HepG2 (cell line): ENCODE data around the gene PJA2. TPM values are rescaled to one million over a fixed set of nuclear protein-coding genes. Genes with fewer than 3 reads are reported as not detected.
"Not testable (repeated sequence)": the region's sequence is repeated elsewhere in the genome, so short reads cannot be mapped to it uniquely, and the experiment has no call there.

ENCODE experiments used
- ATAC-seq: fragments of 200-7000 bp; cut with Tn5 transposase; 3 replicates; pipeline ENCODE4 v1.9.1; 2020; ENCODE audit warnings: mild to moderate bottlenecking, moderate library complexity
- BruUV-seq: library from RNA; stranded (reverse); fragments of 400-500 nt; replicated peaks from 2 replicates; lab custom pipeline; 2021; lab: Mats Ljungman, UMichigan
- CTCF ChIA-PET: fragments of 300-600 bp; formaldehyde crosslinking; extraction: SDS; loops from one replicate; lab custom pipeline; 2021; ENCODE audit warnings: low total read pairs, inconsistent platforms, low intra/inter-chr PET ratio; lab: Yijun Ruan, JAX
- POLR2A ChIA-PET: fragments of 350-600 bp; sonication (Branson Sonifier 250); formaldehyde crosslinking; loops from one replicate; lab custom pipeline; 2020; ENCODE audit warnings: antibody characterized with exemption, inconsistent platforms; lab: Yijun Ruan, JAX
- DNase-seq: peaks from one replicate; pipeline ENCODE4 v3.0.0-alpha.2; 2015; ENCODE audit warnings: low spot score
- FAIRE-seq: peaks from 3 replicates; lab custom pipeline; 2011; peaks lifted over from hg19 to GRCh38; lab: Jason Lieb, UNC
- H2AFZ ChIP-seq: one replicate; pipeline ENCODE4 v1.6.1; 2011; ENCODE audit warnings: low read length, inconsistent platforms
- H3K27ac ChIP-seq: fragments of 300-600 bp; 3 replicates; pipeline ENCODE4 v1.8.0; 2011; ENCODE audit warnings: mixed run types, mild to moderate bottlenecking, mixed read lengths, low read length, inconsistent platforms; ENCODE audit not compliant: insufficient read depth; ENCODE audit errors: extremely low read length
- H3K27me3 ChIP-seq, 2 experiments: fragments of 200-600 bp in 1 of 2; 2 replicates in 1 of 2; 3 replicates in 1 of 2; pipeline versions ENCODE4 v1.6.0 to v1.8.0; 2011; ENCODE audit warnings: low read length in 2 of 2, mild to moderate bottlenecking in 2 of 2, moderate library complexity in 2 of 2, inconsistent platforms in 1 of 2; ENCODE audit not compliant: insufficient read depth in 2 of 2, control insufficient read depth in 1 of 2
- H3K36me3 ChIP-seq, 2 experiments: fragments of 200-600 bp in 1 of 2; replicated peaks in 1 of 2; 2 replicates in 1 of 2; 3 replicates in 1 of 2; pipeline versions ENCODE4 v1.5.1 to v1.8.0; 2011; ENCODE audit warnings: low read length in 2 of 2, inconsistent platforms in 1 of 2; ENCODE audit not compliant: insufficient read depth in 2 of 2, control insufficient read depth in 1 of 2
- H3K4me1 ChIP-seq: 2 replicates; pipeline ENCODE4 v1.5.1; 2012; ENCODE audit warnings: low read length, inconsistent platforms; ENCODE audit not compliant: insufficient read depth
- H3K4me2 ChIP-seq: 2 replicates; pipeline ENCODE4 v1.6.0; 2011; ENCODE audit warnings: low read depth, low read length, inconsistent platforms
- H3K4me3 ChIP-seq, 3 experiments: fragments of 200-600 bp in 1 of 3; sonication (generic), shearing (Covaris generic) in 1 of 3; replicated peaks in 1 of 3; 2 replicates each; pipeline ENCODE4 v1.5.1; 2011 to 2016; ENCODE audit warnings: low read length in 3 of 3, inconsistent platforms in 2 of 3, low read depth in 2 of 3, mild to moderate bottlenecking in 2 of 3, control low read depth in 1 of 3, mixed read lengths in 1 of 3; ENCODE audit not compliant: insufficient read depth in 1 of 3
- H3K79me2 ChIP-seq: one replicate; pipeline ENCODE4 v1.6.1; 2011; ENCODE audit warnings: low read length, inconsistent platforms; ENCODE audit not compliant: insufficient read depth
- H3K9ac ChIP-seq: 2 replicates; pipeline ENCODE4 v1.6.0; 2011; ENCODE audit warnings: mild to moderate bottlenecking, low read depth, low read length, inconsistent platforms; ENCODE audit not compliant: insufficient read depth
- H3K9me3 ChIP-seq: 2 replicates; pipeline ENCODE4 v1.5.1; 2012; ENCODE audit warnings: mild to moderate bottlenecking, low read length
- H4K20me1 ChIP-seq: 2 replicates; pipeline ENCODE4 v1.6.0; 2011; ENCODE audit warnings: inconsistent platforms, mild to moderate bottlenecking, low read length, moderate library complexity; ENCODE audit not compliant: insufficient read depth
- WGBS: methylation state at CpG from one replicate; pipeline ENCODE4 v1.1.6; 2017; ENCODE audit warnings: low lambda C conversion rate; 5-methylcytosine and 5-hydroxymethylcytosine counted together
- in situ Hi-C: cut with HindIII; loops from 2 replicates; pipeline ENCODE4 v1.10.0; 2017; ENCODE audit warnings: low pct_unique_long_range_greater_than_20kb; ENCODE audit not compliant: extremely low pct_ligation_motif_present
- intact Hi-C: fragments of 100-400 bp; cut with micrococcal nuclease; formaldehyde crosslinking; loops from one replicate; pipeline ENCODE4 v1.10.0; 2022; ENCODE audit not compliant: unreplicated experiment
- polyA plus RNA-seq, 8 experiments: library from polyadenylated mRNA; depleted of rRNA in 3 of 8; stranded (reverse) in 7 of 8; unstranded in 1 of 8; fragments of >200 nt; fragmentation: Illumina TruSeq in 4 of 8; extraction: Trizol in 4 of 8; gene quantifications; 2 replicates each; pipeline versions ENCODE4 v1.2.1 to v1.2.3, GENCODE V29; 2011 to 2016; ENCODE audit warnings: low read depth in 4 of 8, missing spikeins in 1 of 8, mixed read lengths in 1 of 8; ENCODE audit not compliant: insufficient read depth in 1 of 8
- total RNA-seq, 5 experiments: library from RNA; depleted of rRNA; stranded (reverse); fragments of >200 nt; fragmentation: Illumina TruSeq; extraction: Trizol; gene quantifications; 2 replicates each; pipeline ENCODE4 v1.2.3, GENCODE V29; 2016; ENCODE audit warnings: low read depth in 1 of 5
- TF ChIP-seq, protein P1 (sequence below): sonication (generic); formaldehyde crosslinking; IDR thresholded peaks from 2 replicates; pipeline ENCODE4 v1.5.0; 2020; ENCODE audit warnings: missing genetic modification reagents

PJA2 gene
- total and polyA plus RNA-seq, 2 of the 13 experiments (the other 11 are each of a cell fraction or from before 2014, with no cell fraction given): 39.4 to 41.4 TPM

GRCh38 chr5:109290231-109290630 lies 119.5 kb downstream of the PJA2 start:
- FAIRE-seq: no peak
- no peak overlapping the region for H3K4me3 ChIP-seq
- no peak for ATAC-seq
- in situ Hi-C loops (no loop called here), intact Hi-C loops (loop anchor here (5.0 kb wide), 1 partner anchor 177 kb away; no protein-coding TSS in a partner anchor)
- no peak overlapping the region for H3K4me2 ChIP-seq
- H3K27me3 ChIP-seq: no peaks in the 10 kb centered on the region
- no TSS peak for BruUV-seq
- H2AFZ ChIP-seq: no peak overlapping the region
- POLR2A ChIA-PET: no interaction called here
- no peak overlapping the region for H3K9ac ChIP-seq
- 14% methylated on average over 2 of the region's 2 CpGs for WGBS
- H4K20me1 ChIP-seq: no peaks in the 10 kb centered on the region
- TF ChIP-seq, protein P1, sequence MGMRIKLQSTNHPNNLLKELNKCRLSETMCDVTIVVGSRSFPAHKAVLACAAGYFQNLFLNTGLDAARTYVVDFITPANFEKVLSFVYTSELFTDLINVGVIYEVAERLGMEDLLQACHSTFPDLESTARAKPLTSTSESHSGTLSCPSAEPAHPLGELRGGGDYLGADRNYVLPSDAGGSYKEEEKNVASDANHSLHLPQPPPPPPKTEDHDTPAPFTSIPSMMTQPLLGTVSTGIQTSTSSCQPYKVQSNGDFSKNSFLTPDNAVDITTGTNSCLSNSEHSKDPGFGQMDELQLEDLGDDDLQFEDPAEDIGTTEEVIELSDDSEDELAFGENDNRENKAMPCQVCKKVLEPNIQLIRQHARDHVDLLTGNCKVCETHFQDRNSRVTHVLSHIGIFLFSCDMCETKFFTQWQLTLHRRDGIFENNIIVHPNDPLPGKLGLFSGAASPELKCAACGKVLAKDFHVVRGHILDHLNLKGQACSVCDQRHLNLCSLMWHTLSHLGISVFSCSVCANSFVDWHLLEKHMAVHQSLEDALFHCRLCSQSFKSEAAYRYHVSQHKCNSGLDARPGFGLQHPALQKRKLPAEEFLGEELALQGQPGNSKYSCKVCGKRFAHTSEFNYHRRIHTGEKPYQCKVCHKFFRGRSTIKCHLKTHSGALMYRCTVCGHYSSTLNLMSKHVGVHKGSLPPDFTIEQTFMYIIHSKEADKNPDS (CRISPR knock-in tag): no peak
- H3K27ac ChIP-seq: no peak overlapping the region
- no peaks in the 10 kb centered on the region for H3K79me2 ChIP-seq
- no peaks in the 10 kb centered on the region for H3K36me3 ChIP-seq
- no peaks in the 10 kb centered on the region; the same call in none of the 2 replicates for H3K9me3 ChIP-seq
- CTCF ChIA-PET: no interaction called here
- H3K4me1 ChIP-seq: peaks cover 11% of the 10 kb centered on the region
- no peak for DNase-seq

- intact Hi-C loops, H3K4me1 ChIP-seq, FAIRE-seq, H2AFZ ChIP-seq, H3K9me3 ChIP-seq, ATAC-seq, POLR2A ChIA-PET, H3K4me2 ChIP-seq, H3K36me3 ChIP-seq, H4K20me1 ChIP-seq, DNase-seq, BruUV-seq, in situ Hi-C loops, H3K4me3 ChIP-seq, H3K79me2 ChIP-seq, H3K27ac ChIP-seq, H3K9ac ChIP-seq, CTCF ChIA-PET, H3K27me3 ChIP-seq: not testable (repeated sequence)
- 31% methylated on average over 4 of the region's 4 CpGs for WGBS
Measured at GRCh38 chr5:109286628-109287027, 123.1 kb downstream of the PJA2 start.
